H9 (cell line): ENCODE measurements around the gene SLC35G6. TPM values are rescaled to one million over a fixed set of nuclear protein-coding genes. Genes with fewer than 3 reads are reported as not detected.

Experiments
- DNase-seq: peaks from one replicate; pipeline ENCODE4 v3.0.0-alpha.2; 2017
- H2AFZ ChIP-seq: one replicate; pipeline ENCODE4 v1.6.1; 2013; ENCODE audit warnings: mild to moderate bottlenecking, low read length, control low read depth, moderate library complexity
- H2AK5ac ChIP-seq: 2 replicates; pipeline ENCODE4 v1.6.1; 2013; ENCODE audit warnings: low read length, control low read depth, mixed read lengths; ENCODE audit not compliant: insufficient read length
- H2BK120ac ChIP-seq: one replicate; pipeline ENCODE4 v1.6.1; 2013; ENCODE audit warnings: low read depth, mild to moderate bottlenecking, low read length, control low read depth, inconsistent platforms; ENCODE audit not compliant: poor library complexity, severe bottlenecking
- H2BK12ac ChIP-seq: 2 replicates; pipeline ENCODE4 v1.6.1; 2013; ENCODE audit warnings: low read length, control low read depth, mixed read lengths, low read depth; ENCODE audit not compliant: insufficient read length
- H2BK15ac ChIP-seq: 2 replicates; pipeline ENCODE4 v1.6.1; 2013; ENCODE audit warnings: low read depth, low read length, control low read depth
- H2BK20ac ChIP-seq: one replicate; pipeline ENCODE4 v1.6.1; 2013; ENCODE audit warnings: low read depth, mild to moderate bottlenecking, low read length, control low read depth, inconsistent platforms; ENCODE audit not compliant: poor library complexity, severe bottlenecking
- H2BK5ac ChIP-seq: 2 replicates; pipeline ENCODE4 v1.6.1; 2013; ENCODE audit warnings: low read length, control low read depth, mixed read lengths; ENCODE audit not compliant: insufficient read length
- H3K14ac ChIP-seq: 2 replicates; pipeline ENCODE4 v1.6.1; 2013; ENCODE audit warnings: low read length, control low read depth; ENCODE audit not compliant: insufficient read depth
- H3K18ac ChIP-seq: 2 replicates; pipeline ENCODE4 v1.6.1; 2013; ENCODE audit warnings: low read depth, mild to moderate bottlenecking, mixed read lengths, low read length, control low read depth; ENCODE audit not compliant: insufficient read length
- H3K23ac ChIP-seq: 2 replicates; pipeline ENCODE4 v1.6.1; 2013; ENCODE audit warnings: low read length, control low read depth, mixed read lengths, low read depth; ENCODE audit not compliant: insufficient read length
- H3K23me2 ChIP-seq: 2 replicates; pipeline ENCODE4 v1.6.1; 2013; ENCODE audit warnings: low read depth, mild to moderate bottlenecking, mixed read lengths, low read length, control low read depth; ENCODE audit not compliant: insufficient read length, poor library complexity, severe bottlenecking
- H3K27ac ChIP-seq: 2 replicates; pipeline ENCODE4 v1.5.1; 2013; ENCODE audit warnings: low read length, control low read depth, mixed read lengths, low read depth; ENCODE audit not compliant: insufficient read length
- H3K27me3 ChIP-seq: 2 replicates; pipeline ENCODE4 v1.6.1; 2013; ENCODE audit warnings: low read length, control low read depth, inconsistent platforms; ENCODE audit not compliant: insufficient read depth
- H3K4ac ChIP-seq: 2 replicates; pipeline ENCODE4 v1.6.1; 2013; ENCODE audit warnings: low read depth, mild to moderate bottlenecking, control low read depth, inconsistent platforms, low read length, moderate library complexity
- H3K4me1 ChIP-seq: 2 replicates; pipeline ENCODE4 v1.6.1; 2013; ENCODE audit warnings: low read length, control low read depth, inconsistent platforms; ENCODE audit not compliant: insufficient read depth
- H3K4me2 ChIP-seq: 2 replicates; pipeline ENCODE4 v1.6.1; 2013; ENCODE audit warnings: low read length, control low read depth, mixed read lengths; ENCODE audit not compliant: insufficient read length, insufficient read depth
- H3K56ac ChIP-seq: 2 replicates; pipeline ENCODE4 v1.6.1; 2013; ENCODE audit warnings: low read depth, mild to moderate bottlenecking, mixed read lengths, low read length, control low read depth; ENCODE audit not compliant: insufficient read length
- H3K79me1 ChIP-seq: 2 replicates; pipeline ENCODE4 v1.6.1; 2013; ENCODE audit warnings: low read depth, mild to moderate bottlenecking, moderate library complexity, low read length, control low read depth, inconsistent platforms; ENCODE audit not compliant: insufficient read depth, poor library complexity, severe bottlenecking
- H3K79me2 ChIP-seq: 2 replicates; pipeline ENCODE4 v1.6.1; 2013; ENCODE audit warnings: low read length, control low read depth, inconsistent platforms; ENCODE audit not compliant: insufficient read depth
- H3K9ac ChIP-seq: 2 replicates; pipeline ENCODE4 v1.6.1; 2013; ENCODE audit warnings: low read length, control low read depth, mixed read lengths; ENCODE audit not compliant: insufficient read length; ENCODE audit errors: extremely low read depth
- H3K9me3 ChIP-seq: one replicate; pipeline ENCODE4 v1.6.1; 2013; ENCODE audit warnings: low read depth, low read length, inconsistent platforms; ENCODE audit not compliant: control insufficient read depth
- H3T11ph ChIP-seq: one replicate; pipeline ENCODE4 v1.6.1; 2013; ENCODE audit warnings: mild to moderate bottlenecking, low read length, control low read depth, inconsistent platforms
- H4K20me1 ChIP-seq: one replicate; pipeline ENCODE4 v1.6.1; 2013; ENCODE audit not compliant: control insufficient read depth, insufficient read length, insufficient read depth
- H4K5ac ChIP-seq: 2 replicates; pipeline ENCODE4 v1.6.1; 2013; ENCODE audit warnings: low read depth, mild to moderate bottlenecking, mixed read lengths, low read length, control low read depth; ENCODE audit not compliant: insufficient read length
- H4K8ac ChIP-seq: replicated peaks from 2 replicates; pipeline ENCODE4 v1.6.1; 2013; ENCODE audit warnings: low read length, control low read depth, mixed read lengths, low read depth; ENCODE audit not compliant: insufficient read length
- H4K91ac ChIP-seq: 2 replicates; pipeline ENCODE4 v1.6.1; 2013; ENCODE audit warnings: low read depth, mild to moderate bottlenecking, moderate library complexity, mixed read lengths, low read length, control low read depth; ENCODE audit not compliant: insufficient read length
- H3K27ac Mint-ChIP-seq, 3 experiments: 2 replicates in 2 of 3; 3 replicates in 1 of 3; pipeline ENCODE4 v1.8.0; 2020 to 2021; ENCODE audit warnings: mixed read lengths in 3 of 3, mild to moderate bottlenecking in 1 of 3, moderate library complexity in 1 of 3
- H3K27me3 Mint-ChIP-seq: 2 replicates; pipeline ENCODE4 v1.8.0; 2021; ENCODE audit warnings: low read depth, mild to moderate bottlenecking, moderate library complexity, mixed read lengths
- H3K36me3 Mint-ChIP-seq, 3 experiments: 2 replicates in 2 of 3; 3 replicates in 1 of 3; pipeline ENCODE4 v1.8.0; 2020 to 2021; ENCODE audit warnings: low read depth in 3 of 3, mixed read lengths in 3 of 3; ENCODE audit not compliant: insufficient read depth in 1 of 3
- H3K4me1 Mint-ChIP-seq, 2 experiments: 2 replicates each; pipeline ENCODE4 v1.8.0; 2020; ENCODE audit warnings: mixed read lengths in 2 of 2
- H3K4me3 Mint-ChIP-seq, 2 experiments: 2 replicates in 1 of 2; 3 replicates in 1 of 2; pipeline ENCODE4 v1.8.0; 2020 to 2021; ENCODE audit warnings: mild to moderate bottlenecking in 2 of 2, mixed read lengths in 2 of 2, moderate library complexity in 1 of 2
- H3K9me3 Mint-ChIP-seq, 2 experiments: 2 replicates in 1 of 2; 3 replicates in 1 of 2; pipeline ENCODE4 v1.8.0; 2020; ENCODE audit warnings: mild to moderate bottlenecking in 2 of 2, mixed read lengths in 2 of 2, moderate library complexity in 1 of 2
- CTCF ChIP-seq: fragments of 200-600 bp; sonication (generic); conservative IDR thresholded peaks from 3 replicates; pipeline ENCODE4 v1.8.0; 2021; ENCODE audit warnings: antibody characterized with exemption, mild to moderate bottlenecking
- WGBS: extraction: QIAGEN DNeasy Blood & Tissue Kit; methylation state at CpG from one replicate; pipeline ENCODE4 v1.1.7; 2013; ENCODE audit warnings: missing lambda C conversion rate, low lambda C conversion rate, mixed read lengths; ENCODE audit not compliant: insufficient read length; ENCODE audit errors: extremely low coverage; 5-methylcytosine and 5-hydroxymethylcytosine counted together
- total RNA-seq: library from RNA; stranded (reverse); gene quantifications from 2 replicates; pipeline ENCODE4 v1.2.1, GENCODE V29; 2021

SLC35G6 gene
- total RNA-seq, 1 experiment from 2014 or later = not detected

GRCh38 chr17:7438656-7439460, 42.4 kb upstream of the SLC35G6 start:
- Histone ChIP-seq H2BK15ac (no peak overlapping the region), H3K9ac (no peak overlapping the region), H3K4ac (no peak overlapping the region), H3K4me2 (peak overlapping the region; percentile 60), H3K27me3 (peaks cover 7% of the 10 kb centered on the region), H4K20me1 (no peaks in the 10 kb centered on the region), H3K23me2 (peaks cover 33% of the 10 kb centered on the region), H3K56ac (no peak overlapping the region), H2BK20ac (no peak overlapping the region), H3K4me1 (no peaks in the 10 kb centered on the region; the same call in 1 of the 2 replicates), H2BK12ac (no peak overlapping the region), H2AFZ (no peak overlapping the region), H3T11ph (no peak overlapping the region), H3K18ac (no peak overlapping the region), H4K8ac (no peak overlapping the region), H3K23ac (no peak overlapping the region), H3K14ac (no peak overlapping the region), H2BK5ac (no peak overlapping the region), H3K79me2 (no peaks in the 10 kb centered on the region), H2BK120ac (no peak overlapping the region), H4K5ac (no peak overlapping the region), H3K79me1 (no peaks in the 10 kb centered on the region), H3K27ac (no peak overlapping the region), H2AK5ac (no peak overlapping the region), H4K91ac (no peak overlapping the region), H3K9me3 (no peaks in the 10 kb centered on the region)
- TF ChIP-seq CTCF = no peak
- peaks cover 30% of the 10 kb centered on the region for H3K27me3 Mint-ChIP-seq
- no peaks in the 10 kb centered on the region for H3K9me3 Mint-ChIP-seq
- WGBS = no CpG with 5 or more reads among the region's 11 CpGs
- peak overlapping the region; percentile 91 to 93 for H3K4me3 Mint-ChIP-seq
- peaks cover 32 to 37% of the 10 kb centered on the region in 2 experiments for H3K4me1 Mint-ChIP-seq
- H3K27ac Mint-ChIP-seq = peak overlapping the region in 2 of 3 experiments; percentile 32 to 94; a peak in 1 of 7 replicates
- DNase-seq = no peak
- H3K36me3 Mint-ChIP-seq = peaks cover 0 to 13% (median 2%) of the 10 kb centered on the region in 3 experiments; a peak in 3 of 7 replicates
